GM12872 (cell line): ENCODE measurements around the gene SKAP1.

ENCODE experiments used
- CTCF ChIP-seq: IDR thresholded peaks from 3 replicates; pipeline ENCODE4 v1.5.1; 2011; ENCODE audit warnings: low read depth, mild to moderate bottlenecking, low read length, moderate library complexity; ENCODE audit not compliant: insufficient read depth

SKAP1 gene

GRCh38 chr17:48282303-48282702 is 147.7 kb downstream of the SKAP1 start:
- no peak for TF ChIP-seq CTCF

DNA sequence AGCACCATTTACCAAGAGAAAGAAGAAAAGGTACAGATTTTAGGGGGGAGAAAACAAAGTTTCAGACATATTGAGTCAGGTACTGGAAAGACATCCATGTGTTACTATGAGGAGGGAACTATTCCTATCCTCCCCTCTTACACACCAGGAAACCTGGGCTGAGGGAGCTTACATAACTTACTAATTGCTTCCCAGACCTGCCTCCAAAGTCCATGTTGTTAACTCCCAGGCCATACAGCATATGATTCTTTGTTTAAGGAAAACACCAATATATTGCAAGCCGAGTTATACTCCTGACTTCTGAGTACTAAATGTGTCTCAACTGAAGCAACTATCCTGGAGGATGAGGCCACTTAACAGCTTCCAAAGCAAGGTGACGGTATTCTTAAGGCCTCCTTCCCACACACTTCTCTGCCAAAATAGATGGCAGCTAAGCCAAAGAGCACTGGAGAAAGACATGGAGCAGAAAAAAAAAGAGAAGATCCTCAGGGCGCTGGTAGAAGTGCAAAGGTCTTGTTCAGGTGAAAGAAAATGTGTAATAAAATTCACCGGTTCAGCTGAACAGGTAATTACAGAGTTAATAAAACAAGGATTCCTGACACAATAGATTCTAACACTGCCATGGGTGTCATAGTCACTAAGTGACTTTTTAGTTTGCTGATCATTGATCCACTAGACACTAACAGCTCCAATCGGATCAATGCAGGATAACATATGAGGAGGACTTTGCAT is 151.1 kb downstream of the SKAP1 start:
- no peak for TF ChIP-seq CTCF

DNA sequence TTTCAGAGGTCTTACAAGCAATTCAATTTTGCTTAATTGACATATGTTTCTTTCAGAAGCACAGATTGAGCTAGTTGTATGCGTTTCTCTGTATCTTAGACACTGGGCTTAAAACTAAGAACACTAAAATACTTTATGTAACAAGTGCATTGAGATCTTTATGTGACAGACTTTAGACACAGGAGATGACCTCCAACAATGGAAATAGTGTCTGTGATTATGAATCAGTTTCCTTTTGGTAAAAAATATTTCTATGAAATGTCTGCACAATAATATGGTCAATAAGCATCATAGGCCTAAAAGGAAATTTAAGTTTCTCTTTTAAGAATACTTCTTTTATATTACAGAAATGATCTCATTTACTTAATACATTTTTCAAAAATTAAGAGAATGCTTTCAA is 153.2 kb downstream of the SKAP1 start:
- no peak for TF ChIP-seq CTCF

GRCh38 chr17:48270899-48271298 is 159.1 kb downstream of the SKAP1 start:
- TF ChIP-seq CTCF: no peak

DNA sequence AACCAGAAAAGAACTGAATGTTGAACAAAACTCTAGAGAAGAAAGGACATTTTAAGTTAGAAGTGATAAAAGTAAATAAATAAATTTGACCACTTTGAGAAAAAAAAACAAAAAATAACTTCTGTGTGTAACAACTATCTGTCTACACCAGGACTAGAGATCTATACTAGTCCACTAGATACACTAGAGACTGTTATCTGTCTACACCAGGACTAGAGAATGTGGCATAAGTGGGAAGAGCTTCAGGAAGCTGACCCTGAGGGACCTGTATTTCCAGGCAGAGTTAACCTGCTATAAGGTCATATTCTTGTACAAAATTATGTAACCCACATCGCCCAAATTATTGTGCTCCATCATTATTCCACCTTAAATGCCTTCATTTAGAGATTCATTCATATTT is 160.8 kb downstream of the SKAP1 start:
- no peak for TF ChIP-seq CTCF

- no peak for TF ChIP-seq CTCF
Observed at GRCh38 chr17:48263731-48264035, 166.3 kb downstream of the SKAP1 start.

- peak; percentile 39; the same call in 2 of the 3 replicates for TF ChIP-seq CTCF
Observed at GRCh38 chr17:48262982-48263730, 166.9 kb downstream of the SKAP1 start.
